ENCODE results near the gene SULT1A1.

DNA sequence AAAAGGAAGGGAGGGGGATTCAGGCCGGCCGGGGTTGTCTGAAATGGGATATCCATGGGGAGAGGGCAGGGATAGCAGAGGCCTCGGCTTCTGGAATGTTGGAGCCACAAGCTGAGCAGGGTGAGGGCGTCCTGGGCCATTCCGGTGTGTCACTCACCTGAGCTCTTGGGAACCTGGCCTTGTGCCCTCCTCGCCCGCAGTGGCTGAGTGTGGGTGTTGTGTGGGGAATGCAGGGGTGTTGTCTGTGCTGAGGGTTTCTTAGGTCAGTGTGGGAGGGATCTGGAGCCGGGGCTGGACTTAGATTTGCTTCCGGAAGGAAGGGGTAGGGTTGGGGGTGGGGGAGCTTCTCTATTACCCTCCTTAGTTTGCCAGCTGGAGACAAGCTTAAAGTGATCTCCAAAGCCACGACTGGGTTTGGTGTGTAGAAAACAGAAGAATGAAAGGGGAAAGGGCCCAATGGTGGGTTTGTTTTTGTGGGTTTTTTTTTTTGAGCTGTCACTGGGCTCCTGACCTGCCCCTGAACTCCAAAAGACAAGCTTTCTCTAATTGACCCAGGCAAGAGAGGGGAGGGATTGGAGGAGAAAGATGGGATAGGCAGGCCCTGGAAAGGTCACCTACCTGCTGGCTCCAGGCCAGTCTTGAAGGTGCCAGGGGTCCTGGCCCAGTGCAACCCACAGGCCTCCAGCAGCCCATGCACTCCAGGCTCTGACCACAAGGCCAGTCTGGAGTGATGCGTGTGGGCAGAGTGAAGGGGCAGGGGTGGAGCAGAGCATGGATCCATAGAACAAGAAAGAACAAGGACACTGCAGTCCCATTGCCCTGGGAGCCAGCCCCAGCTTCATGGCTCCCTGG, 12.8 kb downstream of the SULT1A1 start, which contains the start of gene SULT1A2:
- no peak for TF ChIP-seq CTCF (IDR thresholded peaks at IDR 0.05; ENCODE audit: insufficient read depth, low read length)
- TF ChIP-seq, protein P1, sequence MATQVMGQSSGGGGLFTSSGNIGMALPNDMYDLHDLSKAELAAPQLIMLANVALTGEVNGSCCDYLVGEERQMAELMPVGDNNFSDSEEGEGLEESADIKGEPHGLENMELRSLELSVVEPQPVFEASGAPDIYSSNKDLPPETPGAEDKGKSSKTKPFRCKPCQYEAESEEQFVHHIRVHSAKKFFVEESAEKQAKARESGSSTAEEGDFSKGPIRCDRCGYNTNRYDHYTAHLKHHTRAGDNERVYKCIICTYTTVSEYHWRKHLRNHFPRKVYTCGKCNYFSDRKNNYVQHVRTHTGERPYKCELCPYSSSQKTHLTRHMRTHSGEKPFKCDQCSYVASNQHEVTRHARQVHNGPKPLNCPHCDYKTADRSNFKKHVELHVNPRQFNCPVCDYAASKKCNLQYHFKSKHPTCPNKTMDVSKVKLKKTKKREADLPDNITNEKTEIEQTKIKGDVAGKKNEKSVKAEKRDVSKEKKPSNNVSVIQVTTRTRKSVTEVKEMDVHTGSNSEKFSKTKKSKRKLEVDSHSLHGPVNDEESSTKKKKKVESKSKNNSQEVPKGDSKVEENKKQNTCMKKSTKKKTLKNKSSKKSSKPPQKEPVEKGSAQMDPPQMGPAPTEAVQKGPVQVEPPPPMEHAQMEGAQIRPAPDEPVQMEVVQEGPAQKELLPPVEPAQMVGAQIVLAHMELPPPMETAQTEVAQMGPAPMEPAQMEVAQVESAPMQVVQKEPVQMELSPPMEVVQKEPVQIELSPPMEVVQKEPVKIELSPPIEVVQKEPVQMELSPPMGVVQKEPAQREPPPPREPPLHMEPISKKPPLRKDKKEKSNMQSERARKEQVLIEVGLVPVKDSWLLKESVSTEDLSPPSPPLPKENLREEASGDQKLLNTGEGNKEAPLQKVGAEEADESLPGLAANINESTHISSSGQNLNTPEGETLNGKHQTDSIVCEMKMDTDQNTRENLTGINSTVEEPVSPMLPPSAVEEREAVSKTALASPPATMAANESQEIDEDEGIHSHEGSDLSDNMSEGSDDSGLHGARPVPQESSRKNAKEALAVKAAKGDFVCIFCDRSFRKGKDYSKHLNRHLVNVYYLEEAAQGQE (IDR thresholded peaks at IDR 0.05; ENCODE audit: insufficient replicate concordance, low read depth): no peak

Data from HL-60 (cell line).